Right renal cortex interstitium (tissue), 3 donors: ENCODE data around the gene FLNB. TPM values are rescaled to one million over a fixed set of nuclear protein-coding genes. Genes with fewer than 3 reads are reported as not detected.

ENCODE experiments used
- DNase-seq, 3 donors: peaks; one replicate each; pipeline ENCODE4 v3.0.0-alpha.2; 2013; ENCODE audit warnings: low read depth in 3 of 3, low spot score in 2 of 3
- polyA plus RNA-seq, 3 donors: library from polyadenylated mRNA; unstranded; fragments of 120-200 nt; gene quantifications; one replicate each; pipeline ENCODE4 v1.2.1, GENCODE V29; 2013; ENCODE audit not compliant: insufficient read length in 3 of 3

The FLNB gene
- polyA plus RNA-seq = 100 to 1,000 TPM; 164 to 165 (median 165) TPM

DNA sequence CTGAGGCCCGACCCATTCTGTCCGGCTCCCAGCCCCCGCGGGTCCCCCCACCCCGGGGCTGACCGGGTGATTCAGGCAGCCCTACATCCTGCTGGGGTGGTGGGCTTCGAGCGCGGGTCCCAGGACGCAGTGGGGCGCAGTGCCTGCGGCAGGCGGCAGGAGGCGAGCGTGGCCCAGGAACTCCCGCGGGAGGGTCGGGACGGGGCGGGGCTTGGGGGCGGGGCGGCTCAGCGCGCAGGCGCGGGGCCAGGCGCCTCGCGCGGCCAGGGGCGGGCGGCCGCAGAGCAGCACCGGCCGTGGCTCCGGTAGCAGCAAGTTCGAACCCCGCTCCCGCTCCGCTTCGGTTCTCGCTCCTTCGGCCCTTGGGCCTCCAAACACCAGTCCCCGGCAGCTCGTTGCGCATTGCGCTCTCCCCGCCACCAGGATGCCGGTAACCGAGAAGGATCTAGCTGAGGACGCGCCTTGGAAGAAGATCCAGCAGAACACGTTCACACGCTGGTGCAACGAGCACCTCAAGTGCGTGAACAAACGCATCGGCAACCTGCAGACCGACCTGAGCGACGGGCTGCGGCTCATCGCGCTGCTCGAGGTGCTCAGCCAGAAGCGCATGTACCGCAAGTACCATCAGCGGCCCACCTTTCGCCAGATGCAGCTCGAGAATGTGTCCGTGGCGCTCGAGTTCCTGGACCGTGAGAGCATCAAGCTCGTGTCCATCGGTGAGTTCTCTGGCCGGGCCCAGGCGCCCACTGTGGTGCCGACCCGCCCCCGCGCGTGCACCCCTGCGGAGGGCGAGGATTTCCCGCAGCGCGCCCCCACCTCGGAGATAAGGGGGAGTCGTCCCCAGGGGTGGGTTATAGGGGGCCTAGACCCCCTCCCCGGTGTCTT is at the start of gene FLNB:
TSS of gene FLNB (plus strand) at position 282 of the 885 bp plus-strand sequence. CDS start at position 425, 143 bp downstream.
- peak in 1 of 3 donors; percentile 66 for DNase-seq

- DNase-seq = no peak
Observed at GRCh38 chr3:57958642-57959422, 49.4 kb upstream of the FLNB start.

DNA sequence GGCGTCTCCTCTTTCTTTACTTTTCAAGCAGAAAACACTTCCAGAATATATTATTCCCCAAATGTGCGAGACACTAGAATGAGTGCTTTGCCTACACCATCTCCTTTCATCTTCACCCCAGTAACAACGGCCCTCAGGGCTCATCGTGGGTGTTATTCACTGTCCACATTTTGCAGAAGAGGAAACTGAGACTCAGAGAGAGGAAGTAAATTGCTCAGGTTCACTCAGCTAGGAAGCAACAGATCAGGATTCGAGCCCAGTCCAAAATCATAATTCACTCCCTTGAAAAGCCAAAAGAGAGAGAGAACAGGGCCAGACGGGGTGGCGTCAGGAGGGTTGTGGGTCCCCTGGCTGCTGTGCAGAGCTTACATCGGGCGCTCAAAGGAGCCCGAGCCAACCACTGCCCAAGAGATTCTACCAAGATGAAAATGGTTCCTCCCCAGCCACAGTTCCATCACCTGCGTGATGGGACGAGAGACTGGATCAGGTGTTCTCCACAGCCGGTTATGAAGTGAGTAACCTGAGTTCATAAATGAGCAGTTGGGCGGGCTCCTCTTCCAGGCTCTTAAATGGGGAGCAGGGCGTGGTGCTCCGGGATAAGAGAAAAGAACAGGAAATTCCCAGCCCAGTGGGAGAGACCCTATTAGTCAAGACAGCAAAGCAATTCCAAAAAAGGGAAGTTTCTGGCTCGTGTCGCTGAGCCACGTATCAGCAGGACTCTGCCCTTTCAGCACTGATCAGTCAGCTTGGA is 48.6 kb upstream of the FLNB start:
- no peak for DNase-seq

GRCh38 chr3:57960174-57960505 is 48.1 kb upstream of the FLNB start:
- DNase-seq = no peak

DNA sequence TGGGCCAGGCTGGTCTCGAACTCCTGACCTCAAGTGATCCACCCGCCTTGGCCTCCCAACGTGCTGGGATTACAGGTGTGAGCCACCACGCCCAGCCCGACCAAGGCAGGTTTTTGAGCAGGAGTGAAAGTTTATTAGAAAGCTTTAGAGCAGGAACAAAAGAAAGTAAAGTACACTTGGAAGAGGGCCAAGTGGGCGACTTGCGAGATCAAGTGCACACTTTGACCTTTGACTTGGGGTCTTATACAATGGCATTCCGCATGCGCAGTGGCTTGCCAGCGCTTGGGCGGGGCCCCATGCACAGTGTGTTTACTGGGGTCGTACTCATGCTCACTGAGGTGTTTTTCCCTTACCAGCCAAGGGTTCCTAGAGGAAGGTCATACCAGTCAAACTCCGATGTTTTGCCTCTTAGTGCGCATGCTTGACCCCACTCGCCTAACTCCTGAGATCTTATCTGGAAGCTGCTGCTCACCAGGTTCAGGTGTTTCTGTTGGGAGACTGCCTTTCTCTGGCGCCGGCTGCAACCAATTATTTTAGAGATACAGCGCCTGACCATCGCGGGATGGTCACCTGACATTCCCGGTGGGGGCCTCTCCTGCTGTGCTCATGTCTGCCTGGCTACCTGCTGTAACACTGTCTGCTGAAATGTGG is 46.9 kb upstream of the FLNB start:
- DNase-seq = no peak

DNA sequence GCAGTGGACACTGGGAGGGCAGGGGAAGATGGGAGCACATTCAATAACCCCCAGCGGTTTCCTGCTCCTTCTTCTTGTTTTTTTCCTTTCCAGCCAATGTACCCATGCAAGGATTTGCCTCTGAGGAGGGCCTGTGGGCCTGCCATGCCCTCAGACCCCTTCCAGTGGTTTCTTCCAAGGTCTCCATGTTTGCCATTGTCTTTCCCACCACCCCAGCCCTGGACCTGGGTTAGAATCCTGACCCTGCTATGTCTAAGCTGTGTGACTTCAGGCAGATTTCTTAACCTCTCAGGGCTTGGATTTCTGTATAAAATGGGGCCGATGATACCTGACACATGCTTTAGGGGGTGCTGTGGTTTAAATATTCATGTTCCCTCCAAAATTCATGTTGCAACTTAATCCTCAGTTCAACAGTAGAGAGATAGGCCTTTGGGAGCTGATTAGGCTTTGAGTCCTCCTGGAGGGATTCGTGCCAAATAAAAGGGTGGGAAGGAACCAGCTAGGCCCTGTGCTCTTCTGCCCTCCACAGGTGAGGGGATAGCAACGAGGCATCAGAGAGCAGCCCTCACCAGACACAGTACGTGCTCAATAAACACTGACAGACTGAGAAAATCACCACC is 46.3 kb upstream of the FLNB start:
- DNase-seq = no peak

DNA sequence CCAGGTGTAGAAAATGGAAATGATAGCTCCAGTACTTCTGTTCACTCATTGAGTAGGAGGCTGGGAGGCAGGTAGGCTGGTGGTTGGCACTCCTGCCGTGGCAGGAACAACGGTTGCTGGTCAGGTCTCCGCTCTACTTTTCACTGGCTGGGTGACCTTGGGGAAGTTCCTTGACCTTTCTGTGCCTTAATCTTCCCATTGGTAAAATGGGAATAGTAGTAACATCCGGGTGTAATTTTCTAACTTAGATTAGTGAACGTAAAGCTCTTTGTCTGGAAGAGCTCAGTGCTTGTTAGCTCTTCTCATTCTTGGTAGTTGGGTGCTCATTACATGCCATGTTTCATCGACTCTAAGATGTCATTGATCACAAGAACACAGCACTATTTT is 45.8 kb upstream of the FLNB start:
- no peak for DNase-seq

DNA sequence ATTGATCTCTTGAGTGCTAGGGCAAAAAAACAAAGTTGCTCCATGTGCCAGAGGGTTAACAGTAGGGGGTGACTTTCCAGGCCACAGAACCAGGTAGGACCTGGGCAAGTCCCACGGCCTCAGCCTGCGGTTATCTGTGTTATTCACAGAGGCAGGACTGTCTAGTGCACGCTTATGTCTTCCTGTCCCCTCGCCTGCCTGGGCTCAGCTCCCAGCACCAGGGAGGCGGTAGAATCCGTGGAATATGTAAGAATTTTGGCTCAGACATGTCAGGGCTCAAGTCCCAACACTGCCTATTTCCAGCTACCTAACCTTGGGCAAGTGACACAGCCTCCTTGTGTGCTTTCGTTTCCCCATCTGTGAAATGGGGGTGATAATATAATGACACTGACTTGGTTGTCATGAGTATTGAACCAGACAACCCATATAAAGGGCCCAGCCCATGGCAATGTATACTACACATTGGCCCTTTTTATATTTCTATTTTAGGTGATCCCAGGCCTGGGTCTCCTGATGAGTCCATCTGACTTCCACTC is 44.3 kb upstream of the FLNB start:
- DNase-seq = no peak

DNA sequence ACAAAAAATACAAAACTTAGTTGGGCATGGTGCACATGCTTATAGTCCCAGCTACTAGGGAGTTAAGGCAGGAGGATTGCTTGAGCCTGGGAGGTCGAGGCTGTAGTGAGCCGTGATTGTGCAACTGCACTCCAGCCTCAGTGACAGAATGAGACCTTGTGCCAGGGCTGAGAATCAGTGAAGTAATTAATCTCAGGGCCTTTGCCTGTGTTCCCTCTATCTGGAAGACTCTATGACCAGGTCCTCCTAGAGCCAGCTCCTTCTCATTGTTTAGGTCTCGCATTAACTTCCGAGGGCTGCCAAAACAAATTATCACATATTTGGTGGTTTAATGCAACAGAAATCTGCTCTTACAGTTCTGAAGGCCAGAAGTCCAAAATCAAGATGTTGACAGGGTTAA is 41.4 kb upstream of the FLNB start:
- no peak for DNase-seq

- DNase-seq = no peak
Observed at GRCh38 chr3:57967590-57967989, 40.6 kb upstream of the FLNB start.

DNA sequence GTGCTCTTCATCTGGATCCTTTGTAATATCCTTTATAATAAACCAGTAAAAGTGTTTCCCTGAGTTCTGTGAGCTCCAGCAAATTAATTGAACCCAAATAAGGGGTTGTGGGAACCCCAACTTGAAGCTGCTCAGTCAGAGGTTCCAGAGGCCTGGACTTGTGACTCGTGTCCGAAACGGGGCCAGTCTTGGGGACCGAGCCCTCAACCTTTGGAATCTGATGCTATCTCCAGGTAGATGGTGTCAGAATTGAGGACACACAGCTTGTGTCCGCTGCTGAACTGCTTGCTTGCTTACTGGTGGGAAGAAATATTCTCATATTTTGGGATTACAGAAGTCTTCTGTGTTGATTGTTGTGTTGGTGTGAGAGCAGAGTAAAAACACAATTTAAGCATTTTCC is 39.7 kb upstream of the FLNB start:
- no peak for DNase-seq

GRCh38 chr3:57971975-57972374 is 36.2 kb upstream of the FLNB start:
- no peak for DNase-seq

- DNase-seq = no peak
Observed at GRCh38 chr3:57972531-57973111, 35.6 kb upstream of the FLNB start.

DNA sequence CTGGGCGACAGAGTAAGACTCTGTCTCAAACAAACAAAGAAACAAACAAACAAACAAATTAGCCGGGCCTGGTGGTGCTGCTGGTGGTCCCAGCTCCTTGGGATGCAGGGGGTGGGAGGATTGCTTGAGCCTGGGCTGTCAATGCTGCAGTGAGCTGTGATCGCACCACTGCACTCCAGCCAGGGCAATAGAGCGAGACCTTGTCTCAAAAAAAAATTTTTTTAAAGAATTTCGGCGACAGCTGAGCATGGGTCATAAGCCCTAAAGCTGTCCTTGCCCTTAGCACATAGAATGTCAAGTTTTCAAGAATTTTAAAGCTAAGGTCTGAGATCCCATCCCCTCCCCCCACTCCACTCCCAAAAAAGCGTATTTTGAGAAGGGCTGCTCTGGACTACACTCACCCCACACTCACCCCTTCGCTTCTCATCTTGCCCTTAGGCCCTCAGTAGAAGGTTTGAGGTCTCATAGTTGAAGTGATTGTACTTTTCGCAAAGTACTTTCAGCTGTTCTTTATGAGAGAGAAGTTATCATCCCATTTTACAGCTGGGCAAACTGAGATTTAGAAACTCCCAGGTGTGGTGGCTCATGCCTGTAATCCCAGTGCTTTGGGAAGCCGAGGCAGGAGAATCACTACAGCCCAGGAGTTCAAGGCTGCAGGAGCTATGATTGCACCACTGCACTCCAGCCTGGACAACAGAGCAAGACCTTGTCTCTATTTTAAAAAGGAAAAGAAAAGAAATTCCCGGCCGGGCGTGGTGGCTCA is 34.3 kb upstream of the FLNB start:
- no peak for DNase-seq

DNA sequence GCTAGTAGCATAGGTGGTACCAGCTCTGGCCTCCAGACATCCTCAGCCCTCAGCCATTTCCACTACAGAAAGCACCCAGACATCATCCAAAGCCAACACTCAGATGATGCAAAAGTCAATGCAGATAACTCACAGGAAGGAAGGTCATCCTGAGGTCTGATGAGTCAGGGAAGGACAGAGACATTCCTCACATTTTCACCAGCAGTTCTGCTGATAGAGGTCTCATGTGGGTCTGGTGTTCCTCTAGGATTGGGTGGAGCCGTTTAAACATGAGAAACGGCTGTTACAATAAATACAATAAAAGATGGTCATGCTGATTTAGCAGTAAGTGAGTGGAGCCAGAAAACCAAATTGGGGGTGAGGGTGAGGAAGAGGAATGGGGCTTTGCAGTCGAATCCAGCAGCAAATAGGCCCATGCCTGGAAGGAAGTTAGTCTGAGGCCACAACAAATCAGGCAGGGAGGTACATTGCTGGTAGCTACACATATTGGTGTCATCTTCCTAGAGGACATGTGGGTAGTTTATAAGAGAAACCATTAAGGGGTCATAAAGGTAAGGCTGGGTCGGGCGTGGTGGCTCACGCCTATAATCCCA is 33.3 kb upstream of the FLNB start:
- DNase-seq = no peak

DNA sequence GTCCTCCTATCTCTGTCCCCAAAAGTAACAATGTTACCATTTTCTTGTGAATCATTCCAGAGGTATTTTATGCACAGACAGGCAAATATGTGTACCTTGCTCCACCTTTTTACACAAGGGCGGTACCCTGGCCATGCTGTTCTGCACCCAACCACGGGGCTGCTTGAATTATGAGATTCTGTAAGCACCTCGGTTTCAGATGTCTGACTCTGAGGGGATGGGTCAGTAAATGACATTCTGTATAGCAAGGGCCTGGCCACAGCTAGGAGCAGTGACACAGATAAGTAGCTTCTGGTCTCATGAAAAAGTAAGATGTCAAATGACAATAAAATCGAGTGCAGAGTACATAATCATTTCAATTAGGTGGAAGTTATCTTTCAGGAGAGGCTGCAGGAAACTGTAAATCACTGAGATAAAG is 30.4 kb upstream of the FLNB start:
- no peak for DNase-seq

DNA sequence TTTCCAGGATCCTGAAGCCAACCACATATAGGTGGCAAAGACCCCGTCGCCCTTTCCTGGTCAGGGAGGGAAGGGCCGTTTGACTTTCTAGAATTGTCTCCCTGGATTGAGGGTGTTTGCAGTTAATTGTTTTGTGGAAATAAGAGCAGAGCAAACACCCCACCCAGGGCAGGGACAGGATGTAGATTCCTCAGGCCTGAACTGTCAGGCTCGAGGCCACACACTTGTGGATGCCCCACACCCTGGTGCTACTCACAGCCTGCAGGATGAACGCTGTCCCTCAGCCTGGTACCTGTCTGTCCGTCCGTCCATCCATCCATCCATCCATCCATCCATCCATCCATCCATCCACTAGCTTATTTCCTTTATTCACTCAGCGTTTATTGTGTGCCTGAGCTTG is 29.9 kb upstream of the FLNB start:
- DNase-seq = no peak

GRCh38 chr3:57980416-57980815 is 27.8 kb upstream of the FLNB start:
- no peak for DNase-seq
